ENCODE measurements around the gene ABCB9.

The ABCB9 gene

GRCh38 chr12:122994781-122995502, 28.7 kb upstream of the ABCB9 start:
- no peak for DNase-seq (ENCODE audit: low read depth)

- no peak for DNase-seq (ENCODE audit: low read depth)
These were observed 27.9 kb upstream of the ABCB9 start for GRCh38 chr12:122994140-122994675.

- DNase-seq (ENCODE audit: low read depth), result no peak
These were observed 26.1 kb upstream of the ABCB9 start for GRCh38 chr12:122992386-122992785.

- no peak for DNase-seq (ENCODE audit: low read depth)
These were observed 25.5 kb upstream of the ABCB9 start for GRCh38 chr12:122991623-122992275.

- DNase-seq (ENCODE audit: low read depth), result no peak
These were observed 24.8 kb upstream of the ABCB9 start for GRCh38 chr12:122990961-122991622.

GRCh38 chr12:122990561-122990960, 24.3 kb upstream of the ABCB9 start:
- no peak for DNase-seq (ENCODE audit: low read depth)

- no peak for DNase-seq (ENCODE audit: low read depth)
These were observed 23.7 kb upstream of the ABCB9 start for GRCh38 chr12:122989874-122990419.

GRCh38 chr12:122989225-122989839, 23.1 kb upstream of the ABCB9 start:
- DNase-seq (ENCODE audit: low read depth), result no peak

- no peak for DNase-seq (ENCODE audit: low read depth)
These were observed 22.4 kb upstream of the ABCB9 start for GRCh38 chr12:122988612-122989212.

GRCh38 chr12:122988036-122988435, 21.8 kb upstream of the ABCB9 start:
- DNase-seq (ENCODE audit: low read depth), result no peak

- no peak for DNase-seq (ENCODE audit: low read depth)
These were observed 21.1 kb upstream of the ABCB9 start for GRCh38 chr12:122987086-122987951.

GRCh38 chr12:122986258-122986871, 20.1 kb upstream of the ABCB9 start:
- no peak for DNase-seq (ENCODE audit: low read depth)

GRCh38 chr12:122985338-122986257, 19.3 kb upstream of the ABCB9 start:
- DNase-seq (ENCODE audit: low read depth), result no peak

- no peak for DNase-seq (ENCODE audit: low read depth)
These were observed 18.5 kb upstream of the ABCB9 start for GRCh38 chr12:122984612-122985337.

- no peak for DNase-seq (ENCODE audit: low read depth)
These were observed 17.7 kb upstream of the ABCB9 start for GRCh38 chr12:122983789-122984515.

GRCh38 chr12:122982963-122983788, 16.9 kb upstream of the ABCB9 start:
- no peak for DNase-seq (ENCODE audit: low read depth)

GRCh38 chr12:122982477-122982815, 16.2 kb upstream of the ABCB9 start:
- no peak for DNase-seq (ENCODE audit: low read depth)
